ENCODE measurements around the gene CST3. TPM values are rescaled to one million over a fixed set of nuclear protein-coding genes. Genes with fewer than 3 reads are reported as not detected.

CST3 gene
- total RNA-seq, 4 donors from 2014 or later, result 607 to 1,755 (median 1,289) TPM

GRCh38 chr20:23669327-23669726 lies 31.6 kb upstream of the CST3 start:
- no peak overlapping the region for H3K4me3 ChIP-seq
- intact Hi-C loops (cut with DNase I; ENCODE audit: low total_unique reads) (no loop called here), in situ Hi-C loops (cut with MboI; ENCODE audit: low pct_ligation_motif_present in 1 of 4, low pct_unique_long_range_greater_than_20kb in 1 of 4, low sequenced_read_pairs in 3 of 4) (no loop called here)
- no peaks in the 10 kb centered on the region for H3K4me1 ChIP-seq
- H3K36me3 ChIP-seq, result no peaks in the 10 kb centered on the region
- no peak overlapping the region for H3K27ac ChIP-seq
- no peaks in the 10 kb centered on the region for H3K9me3 ChIP-seq
- DNase-seq, result no peak
- H3K27me3 ChIP-seq, result no peaks in the 10 kb centered on the region
- TF ChIP-seq POLR2AphosphoS5 (IDR thresholded peaks at IDR 0.05) (no peak), POLR2A (IDR thresholded peaks at IDR 0.05) (no peak), CTCF (IDR thresholded peaks at IDR 0.05) (no peak), EP300 (IDR thresholded peaks at IDR 0.05; ENCODE audit: low read depth) (no peak)
- 92 to 97% methylated on average over 1 of the region's 1 CpG for WGBS, 2 donors (ENCODE audit: low coverage in 1 of 2)

DNA sequence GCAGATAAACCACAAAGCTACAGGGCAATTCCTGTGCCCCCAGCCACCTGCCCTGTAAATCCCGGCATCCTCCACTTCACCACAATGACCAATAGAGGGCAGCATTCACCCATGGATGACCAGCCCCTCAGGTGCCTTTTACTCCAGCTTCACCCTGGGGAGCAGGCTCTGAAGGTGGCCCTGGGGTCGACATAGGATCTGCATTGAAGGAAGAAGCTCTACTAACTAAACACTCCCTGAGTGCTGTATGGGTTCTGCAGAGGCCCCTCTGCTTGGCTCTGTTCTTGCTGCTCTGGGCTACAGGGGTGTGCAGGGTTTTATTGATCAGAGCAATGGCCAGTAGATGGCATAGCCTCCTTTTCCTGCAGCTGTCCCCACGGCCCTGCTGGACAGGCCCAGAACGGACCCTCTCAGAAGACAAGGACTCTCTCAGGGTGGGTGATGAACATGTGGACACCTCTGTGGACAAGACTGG lies 30.8 kb upstream of the CST3 start:
- DNase-seq, result peak; percentile 50
- intact Hi-C loops (cut with DNase I; ENCODE audit: low total_unique reads) (no loop called here), in situ Hi-C loops (cut with MboI; ENCODE audit: low pct_ligation_motif_present in 1 of 4, low pct_unique_long_range_greater_than_20kb in 1 of 4, low sequenced_read_pairs in 3 of 4) (no loop called here)
- TF ChIP-seq CTCF (IDR thresholded peaks at IDR 0.05) (peak; percentile 69 to 86 (median 80)), POLR2AphosphoS5 (IDR thresholded peaks at IDR 0.05) (no peak), EP300 (IDR thresholded peaks at IDR 0.05; ENCODE audit: low read depth) (no peak), POLR2A (IDR thresholded peaks at IDR 0.05) (no peak)
- Histone ChIP-seq H3K9me3 (no peaks in the 10 kb centered on the region), H3K4me1 (no peaks in the 10 kb centered on the region), H3K27me3 (no peaks in the 10 kb centered on the region), H3K36me3 (no peaks in the 10 kb centered on the region), H3K27ac (no peak overlapping the region), H3K4me3 (no peak overlapping the region)
- WGBS, 2 donors (ENCODE audit: low coverage in 1 of 2), result 0 to 2% methylated on average over 1 to 4 of the region's 4 CpGs

GRCh38 chr20:23667666-23668065 lies 29.9 kb upstream of the CST3 start:
- H3K27ac ChIP-seq, result no peak overlapping the region
- TF ChIP-seq POLR2A (IDR thresholded peaks at IDR 0.05) (no peak), POLR2AphosphoS5 (IDR thresholded peaks at IDR 0.05) (no peak), EP300 (IDR thresholded peaks at IDR 0.05; ENCODE audit: low read depth) (no peak)
- in situ Hi-C loops (cut with MboI; ENCODE audit: low pct_ligation_motif_present in 1 of 4, low pct_unique_long_range_greater_than_20kb in 1 of 4, low sequenced_read_pairs in 3 of 4) (no loop called here), intact Hi-C loops (cut with DNase I; ENCODE audit: low total_unique reads) (no loop called here)
- H3K4me3 ChIP-seq, result no peak overlapping the region
- no peaks in the 10 kb centered on the region for H3K36me3 ChIP-seq
- no peaks in the 10 kb centered on the region for H3K27me3 ChIP-seq
- H3K4me1 ChIP-seq, result no peaks in the 10 kb centered on the region
- no peak for DNase-seq
- H3K9me3 ChIP-seq, result no peaks in the 10 kb centered on the region
- WGBS, 2 donors (ENCODE audit: low coverage in 1 of 2), result 80 to 83% methylated on average over 3 to 7 of the region's 7 CpGs

- in situ Hi-C loops (cut with MboI; ENCODE audit: low pct_ligation_motif_present in 1 of 4, low pct_unique_long_range_greater_than_20kb in 1 of 4, low sequenced_read_pairs in 3 of 4), result no loop called here
- Histone ChIP-seq H3K4me1 (no peaks in the 10 kb centered on the region), H3K36me3 (no peaks in the 10 kb centered on the region), H3K9me3 (no peaks in the 10 kb centered on the region), H3K27me3 (no peaks in the 10 kb centered on the region), H3K4me3 (no peak overlapping the region), H3K27ac (no peak overlapping the region)
- TF ChIP-seq EP300 (IDR thresholded peaks at IDR 0.05; ENCODE audit: low read depth) (no peak), POLR2AphosphoS5 (IDR thresholded peaks at IDR 0.05) (no peak), CTCF (IDR thresholded peaks at IDR 0.05) (no peak)
- WGBS, 2 donors (ENCODE audit: low coverage in 1 of 2), result 59 to 69% methylated on average over 2 to 3 of the region's 3 CpGs
- DNase-seq, result no peak
- intact Hi-C loops (cut with DNase I; ENCODE audit: low total_unique reads), result no loop called here
These were observed 28.9 kb upstream of the CST3 start for GRCh38 chr20:23666698-23667097.

GRCh38 chr20:23666189-23666588 lies 28.4 kb upstream of the CST3 start:
- H3K4me1 ChIP-seq, result no peaks in the 10 kb centered on the region
- in situ Hi-C loops (cut with MboI; ENCODE audit: low pct_ligation_motif_present in 1 of 4, low pct_unique_long_range_greater_than_20kb in 1 of 4, low sequenced_read_pairs in 3 of 4), result no loop called here
- no peaks in the 10 kb centered on the region for H3K36me3 ChIP-seq
- no peaks in the 10 kb centered on the region for H3K9me3 ChIP-seq
- H3K27me3 ChIP-seq, result no peaks in the 10 kb centered on the region
- no peak for TF ChIP-seq EP300 (IDR thresholded peaks at IDR 0.05; ENCODE audit: low read depth)
- TF ChIP-seq POLR2AphosphoS5 (IDR thresholded peaks at IDR 0.05), result no peak
- TF ChIP-seq CTCF (IDR thresholded peaks at IDR 0.05), result no peak
- no peak for TF ChIP-seq POLR2A (IDR thresholded peaks at IDR 0.05)
- 86% methylated on average over 4 of the region's 4 CpGs; no CpG with 5 or more reads in 1 of the 2 donors for WGBS, 2 donors (ENCODE audit: low coverage in 1 of 2)
- no peak overlapping the region for H3K4me3 ChIP-seq
- no peak overlapping the region for H3K27ac ChIP-seq
- DNase-seq, result no peak
- intact Hi-C loops (cut with DNase I; ENCODE audit: low total_unique reads), result no loop called here
